ENCODE measurements around the gene CCT3. TPM values are rescaled to one million over a fixed set of nuclear protein-coding genes. Genes with fewer than 3 reads are reported as not detected.

Gene CCT3
- total and polyA plus RNA-seq, 10 of the 15 experiments (the other 5 are each of a cell fraction or from before 2014, with no cell fraction given) = 319 to 585 (median 427) TPM

- no peak for TF ChIP-seq SRF (IDR thresholded peaks at IDR 0.05; ENCODE audit: low read depth in 2 of 2, low read length in 2 of 2)
- 0 out of 2 replicates have a peak, but pooled peaks have one; percentile 13 for TF ChIP-seq NR2F1 (conservative IDR thresholded peaks at IDR 0.05)
- peak; percentile 18 to 35; a peak in 3 of 4 replicates for TF ChIP-seq IKZF2 (IDR thresholded peaks at IDR 0.05)
- no peak; the same call in 1 of the 2 replicates for TF ChIP-seq EED (IDR thresholded peaks at IDR 0.05; ENCODE audit: low read depth)
- TF ChIP-seq MLLT1 (IDR thresholded peaks at IDR 0.05) = peak; percentile 10; the same call in 1 of the 2 replicates
- TF ChIP-seq TCF7 (IDR thresholded peaks at IDR 0.05; ENCODE audit: borderline replicate concordance) = no peak
- TF ChIP-seq PRDM15 (CRISPR knock-in tag; IDR thresholded peaks at IDR 0.05) = no peak
- TF ChIP-seq MYB (IDR thresholded peaks at IDR 0.05; ENCODE audit: borderline replicate concordance, low read depth, low read length) = no peak
- no peak for TF ChIP-seq IRF4 (IDR thresholded peaks at IDR 0.05; ENCODE audit: low read depth, low read length)
- no peak for TF ChIP-seq HSF1 (IDR thresholded peaks at IDR 0.05; ENCODE audit: low read depth, low read length)
- TF ChIP-seq, protein P1, sequence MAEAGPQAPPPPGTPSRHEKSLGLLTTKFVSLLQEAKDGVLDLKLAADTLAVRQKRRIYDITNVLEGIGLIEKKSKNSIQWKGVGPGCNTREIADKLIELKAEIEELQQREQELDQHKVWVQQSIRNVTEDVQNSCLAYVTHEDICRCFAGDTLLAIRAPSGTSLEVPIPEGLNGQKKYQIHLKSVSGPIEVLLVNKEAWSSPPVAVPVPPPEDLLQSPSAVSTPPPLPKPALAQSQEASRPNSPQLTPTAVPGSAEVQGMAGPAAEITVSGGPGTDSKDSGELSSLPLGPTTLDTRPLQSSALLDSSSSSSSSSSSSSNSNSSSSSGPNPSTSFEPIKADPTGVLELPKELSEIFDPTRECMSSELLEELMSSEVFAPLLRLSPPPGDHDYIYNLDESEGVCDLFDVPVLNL (IDR thresholded peaks at IDR 0.05; ENCODE audit: low read depth, low read length) = no peak
- no peak for TF ChIP-seq RB1 (IDR thresholded peaks at IDR 0.05; ENCODE audit: borderline replicate concordance)
- no peak for TF ChIP-seq EZH2 (IDR thresholded peaks at IDR 0.05; ENCODE audit: borderline replicate concordance, control insufficient read depth, low read depth, low read length)
- no peak for TF ChIP-seq NFIC (IDR thresholded peaks at IDR 0.05; ENCODE audit: low read depth, low read length)
- no peak for TF ChIP-seq MTA3 (IDR thresholded peaks at IDR 0.05; ENCODE audit: borderline replicate concordance, low read length)
- TF ChIP-seq CREM (IDR thresholded peaks at IDR 0.05; ENCODE audit: low read depth) = no peak
- no peak for TF ChIP-seq BACH1 (IDR thresholded peaks at IDR 0.05; ENCODE audit: borderline replicate concordance)
- no peak for TF ChIP-seq HDAC2 (IDR thresholded peaks at IDR 0.05)
- no peak; the same call in 1 of the 2 replicates for TF ChIP-seq RAD51 (IDR thresholded peaks at IDR 0.05)
- TF ChIP-seq, protein P2, sequence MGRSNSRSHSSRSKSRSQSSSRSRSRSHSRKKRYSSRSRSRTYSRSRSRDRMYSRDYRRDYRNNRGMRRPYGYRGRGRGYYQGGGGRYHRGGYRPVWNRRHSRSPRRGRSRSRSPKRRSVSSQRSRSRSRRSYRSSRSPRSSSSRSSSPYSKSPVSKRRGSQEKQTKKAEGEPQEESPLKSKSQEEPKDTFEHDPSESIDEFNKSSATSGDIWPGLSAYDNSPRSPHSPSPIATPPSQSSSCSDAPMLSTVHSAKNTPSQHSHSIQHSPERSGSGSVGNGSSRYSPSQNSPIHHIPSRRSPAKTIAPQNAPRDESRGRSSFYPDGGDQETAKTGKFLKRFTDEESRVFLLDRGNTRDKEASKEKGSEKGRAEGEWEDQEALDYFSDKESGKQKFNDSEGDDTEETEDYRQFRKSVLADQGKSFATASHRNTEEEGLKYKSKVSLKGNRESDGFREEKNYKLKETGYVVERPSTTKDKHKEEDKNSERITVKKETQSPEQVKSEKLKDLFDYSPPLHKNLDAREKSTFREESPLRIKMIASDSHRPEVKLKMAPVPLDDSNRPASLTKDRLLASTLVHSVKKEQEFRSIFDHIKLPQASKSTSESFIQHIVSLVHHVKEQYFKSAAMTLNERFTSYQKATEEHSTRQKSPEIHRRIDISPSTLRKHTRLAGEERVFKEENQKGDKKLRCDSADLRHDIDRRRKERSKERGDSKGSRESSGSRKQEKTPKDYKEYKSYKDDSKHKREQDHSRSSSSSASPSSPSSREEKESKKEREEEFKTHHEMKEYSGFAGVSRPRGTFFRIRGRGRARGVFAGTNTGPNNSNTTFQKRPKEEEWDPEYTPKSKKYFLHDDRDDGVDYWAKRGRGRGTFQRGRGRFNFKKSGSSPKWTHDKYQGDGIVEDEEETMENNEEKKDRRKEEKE (IDR thresholded peaks at IDR 0.05) = no peak
These were observed 56.2 kb downstream of the CCT3 start (continued) for GRCh38 chr1:156281693-156282478.

Data from GM12878 (cell line).